A549 (cell line): Measurements from ENCODE around the gene KCNAB3.

Experiments
- CHD4 ChIP-seq: fragments of 200-600 bp; sonication (generic); IDR thresholded peaks from 2 replicates; pipeline ENCODE4 v1.6.1; 2016; ENCODE audit warnings: antibody characterized with exemption, mild to moderate bottlenecking, borderline replicate concordance
- CTCF ChIP-seq: fragments of >200 bp; sonication (Bioruptor Twin); formaldehyde crosslinking; IDR thresholded peaks from 3 replicates; pipeline ENCODE4 v1.5.1; 2016
- EP300 ChIP-seq, 2 experiments: fragments of >200 bp; sonication (Bioruptor Twin); formaldehyde crosslinking; IDR thresholded peaks; 2 replicates in 1 of 2; 3 replicates in 1 of 2; pipeline ENCODE4 v1.6.1; 2016 to 2017
- FOSL2 ChIP-seq, 2 experiments: fragments of 450-650 bp in 1 of 2; fragments of >200 bp in 1 of 2; sonication (Bioruptor Twin) in 1 of 2; formaldehyde crosslinking; IDR thresholded peaks; 2 replicates each; pipeline versions ENCODE4 v1.5.0 to v1.6.1; 2016 to 2020; ENCODE audit warnings: mild to moderate bottlenecking in 1 of 2, moderate library complexity in 1 of 2
- HDAC2 ChIP-seq: fragments of 200-600 bp; sonication (generic); IDR thresholded peaks from 2 replicates; pipeline ENCODE4 v1.6.1; 2016
- HMGXB4 ChIP-seq: fragments of 250-450 bp; sonication (Bioruptor Pico); IDR thresholded peaks from 2 replicates; pipeline ENCODE4 v1.5.0; 2021; ENCODE audit warnings: mild to moderate bottlenecking, moderate library complexity, borderline replicate concordance
- JUN ChIP-seq, 2 experiments: fragments of >200 bp; sonication (Bioruptor Twin); formaldehyde crosslinking; IDR thresholded peaks; 2 replicates in 1 of 2; 3 replicates in 1 of 2; pipeline ENCODE4 v1.6.1; 2016 to 2017
- MAX ChIP-seq: IDR thresholded peaks from 2 replicates; pipeline ENCODE4 v1.6.1; 2012
- NR3C1 ChIP-seq: fragments of >200 bp; sonication (Bioruptor Twin); formaldehyde crosslinking; IDR thresholded peaks from 3 replicates; pipeline ENCODE4 v1.6.1; 2017
- RAD21 ChIP-seq, 2 experiments: fragments of >200 bp in 1 of 2; sonication (Bioruptor Twin) in 1 of 2; formaldehyde crosslinking in 1 of 2; IDR thresholded peaks in 1 of 2; conservative IDR thresholded peaks in 1 of 2; 2 replicates in 1 of 2; 3 replicates in 1 of 2; pipeline ENCODE4 v1.6.1; 2012 to 2018; ENCODE audit warnings: inconsistent platforms in 1 of 2
- REST ChIP-seq: fragments of 200-600 bp; sonication (generic); IDR thresholded peaks from 2 replicates; pipeline ENCODE4 v1.6.1; 2016; ENCODE audit warnings: antibody characterized with exemption, mild to moderate bottlenecking, moderate library complexity
- RFX5 ChIP-seq: fragments of 450-650 bp; IDR thresholded peaks from 2 replicates; pipeline ENCODE4 v1.7.1; 2014; ENCODE audit warnings: antibody characterized with exemption, mild to moderate bottlenecking, moderate library complexity
- RNF2 ChIP-seq: fragments of 200-600 bp; sonication (generic); IDR thresholded peaks from 2 replicates; pipeline ENCODE4 v1.6.1; 2016; ENCODE audit warnings: low read depth, mild to moderate bottlenecking, antibody characterized with exemption, moderate library complexity, borderline replicate concordance
- ZFP36 ChIP-seq: fragments of 450-650 bp; IDR thresholded peaks from 2 replicates; pipeline ENCODE4 v1.6.1; 2014; ENCODE audit warnings: borderline replicate concordance; ENCODE audit not compliant: partially characterized antibody

GRCh38 chr17:7969433-7969832, 39.8 kb upstream of the KCNAB3 start:
- no peak for TF ChIP-seq EP300 (IDR thresholded peaks at IDR 0.05)
- no peak for TF ChIP-seq MAX
- TF ChIP-seq REST = no peak
- TF ChIP-seq RAD21 (conservative IDR thresholded peaks at IDR 0.05 in 1 of 2, IDR thresholded peaks at IDR 0.05 in 1 of 2) = no peak
- TF ChIP-seq CTCF = no peak
- TF ChIP-seq RFX5 = no peak
- no peak for TF ChIP-seq NR3C1
- TF ChIP-seq HMGXB4 (CRISPR knock-in tag) = no peak
- no peak for TF ChIP-seq FOSL2 (IDR thresholded peaks at IDR 0.05)
- no peak for TF ChIP-seq FOSL2 (CRISPR knock-in tag; IDR thresholded peaks at IDR 0.05)
- TF ChIP-seq RNF2 = no peak
- TF ChIP-seq CHD4 = no peak
- no peak for TF ChIP-seq HDAC2
- TF ChIP-seq ZFP36 = no peak
- no peak for TF ChIP-seq JUN (IDR thresholded peaks at IDR 0.05)
